B cell (primary cell): ENCODE data around the gene NPTX2.

Experiments
- EZH2 ChIP-seq: IDR thresholded peaks from 2 replicates; pipeline ENCODE4 v1.6.1; 2012; ENCODE audit warnings: borderline replicate concordance, low read depth, mild to moderate bottlenecking, moderate library complexity, low read length; ENCODE audit not compliant: insufficient read depth, poor library complexity, severe bottlenecking
- TF ChIP-seq, protein P1 (sequence below): fragments of 200-600 bp; IDR thresholded peaks from one replicate; pipeline ENCODE4 v1.8.0; 2022; ENCODE audit warnings: antibody characterized with exemption, mild to moderate bottlenecking

DNA sequence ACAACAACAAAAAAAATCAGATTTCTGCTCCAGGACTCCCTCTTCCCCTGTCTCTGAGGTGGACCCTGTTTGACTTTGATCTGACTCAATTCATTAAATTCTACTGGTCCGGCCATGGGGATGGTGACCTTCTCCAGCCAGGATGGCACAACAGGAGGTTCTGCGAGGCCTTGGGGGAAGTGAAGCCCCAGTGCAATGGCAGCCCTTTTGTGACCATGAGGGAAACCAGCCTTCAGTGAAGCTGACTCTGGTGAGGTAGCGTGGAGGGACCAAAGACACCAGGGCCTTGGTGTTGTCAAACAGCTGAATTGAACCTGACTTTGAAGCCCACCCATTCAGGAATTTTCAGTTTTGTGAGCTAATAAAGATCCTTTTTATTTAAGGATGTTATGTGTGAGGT, 44.5 kb downstream of the NPTX2 start:
- TF ChIP-seq, protein P1, sequence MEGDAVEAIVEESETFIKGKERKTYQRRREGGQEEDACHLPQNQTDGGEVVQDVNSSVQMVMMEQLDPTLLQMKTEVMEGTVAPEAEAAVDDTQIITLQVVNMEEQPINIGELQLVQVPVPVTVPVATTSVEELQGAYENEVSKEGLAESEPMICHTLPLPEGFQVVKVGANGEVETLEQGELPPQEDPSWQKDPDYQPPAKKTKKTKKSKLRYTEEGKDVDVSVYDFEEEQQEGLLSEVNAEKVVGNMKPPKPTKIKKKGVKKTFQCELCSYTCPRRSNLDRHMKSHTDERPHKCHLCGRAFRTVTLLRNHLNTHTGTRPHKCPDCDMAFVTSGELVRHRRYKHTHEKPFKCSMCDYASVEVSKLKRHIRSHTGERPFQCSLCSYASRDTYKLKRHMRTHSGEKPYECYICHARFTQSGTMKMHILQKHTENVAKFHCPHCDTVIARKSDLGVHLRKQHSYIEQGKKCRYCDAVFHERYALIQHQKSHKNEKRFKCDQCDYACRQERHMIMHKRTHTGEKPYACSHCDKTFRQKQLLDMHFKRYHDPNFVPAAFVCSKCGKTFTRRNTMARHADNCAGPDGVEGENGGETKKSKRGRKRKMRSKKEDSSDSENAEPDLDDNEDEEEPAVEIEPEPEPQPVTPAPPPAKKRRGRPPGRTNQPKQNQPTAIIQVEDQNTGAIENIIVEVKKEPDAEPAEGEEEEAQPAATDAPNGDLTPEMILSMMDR: no peak
- no peak for TF ChIP-seq EZH2
